ENCODE data around the gene RAD51B.

The RAD51B gene

GRCh38 chr14:68362846-68363245 lies 543.3 kb downstream of the RAD51B start:
- DNase-seq = no peak
- intact Hi-C loops (cut with DNase I) = no loop called here

DNA sequence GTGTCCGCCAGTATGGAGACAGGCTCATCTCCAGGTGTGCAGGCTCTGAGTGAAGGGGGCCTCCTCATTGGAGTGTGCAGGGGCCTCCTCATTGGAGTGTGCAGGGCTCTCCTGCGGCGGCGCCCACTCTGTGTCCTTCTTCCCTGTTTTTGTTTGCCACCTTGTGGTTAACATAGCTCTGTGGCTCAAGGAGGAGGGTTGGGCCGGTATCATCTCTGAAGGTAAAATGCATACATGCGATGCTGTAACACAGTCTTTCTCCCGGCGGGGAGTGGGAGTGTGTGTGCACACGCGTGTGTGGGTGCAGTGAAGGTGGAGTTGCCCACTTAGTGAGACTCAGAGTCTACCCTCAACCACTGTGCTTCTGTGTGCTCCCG lies 543.9 kb downstream of the RAD51B start:
- intact Hi-C loops (cut with DNase I) = no loop called here
- peak in 4 of 42 donors; percentile 6 to 46 (median 22) for DNase-seq

GRCh38 chr14:68363843-68364767 lies 544.5 kb downstream of the RAD51B start:
- intact Hi-C loops (cut with DNase I) = no loop called here
- DNase-seq = peak in 39 of 42 donors; percentile 16 to 81 (median 56)

GRCh38 chr14:68364792-68365192 lies 545.2 kb downstream of the RAD51B start:
- no peak for DNase-seq
- intact Hi-C loops (cut with DNase I) = no loop called here

- intact Hi-C loops (cut with DNase I) = no loop called here
- no peak for DNase-seq
Observed at GRCh38 chr14:68365228-68365627, 545.6 kb downstream of the RAD51B start.

- DNase-seq = no peak
- intact Hi-C loops (cut with DNase I) = no loop called here
Observed at GRCh38 chr14:68366656-68367055, 547.1 kb downstream of the RAD51B start.

- no peak for DNase-seq
- intact Hi-C loops (cut with DNase I) = no loop called here
Observed at GRCh38 chr14:68367536-68367935, 548.0 kb downstream of the RAD51B start.

DNA sequence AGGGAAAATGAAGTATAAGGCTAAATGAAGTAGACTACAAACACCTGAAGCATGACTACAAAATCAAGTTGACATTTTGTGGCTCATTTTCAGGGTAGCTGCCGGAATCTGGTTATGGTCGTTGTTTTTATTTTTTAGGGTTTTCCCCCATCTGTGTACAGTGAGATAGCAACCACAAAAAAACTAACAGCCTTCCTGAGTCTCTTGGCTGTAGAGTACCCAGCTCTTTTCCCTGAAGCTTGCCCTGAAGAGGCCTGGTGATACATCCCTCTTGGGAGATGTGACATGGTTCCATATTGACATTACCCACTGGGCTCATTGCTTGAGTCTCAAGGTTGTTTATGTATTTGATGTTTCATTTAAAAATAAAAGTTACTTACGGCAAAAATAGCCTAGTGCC lies 549.3 kb downstream of the RAD51B start:
- intact Hi-C loops (cut with DNase I) = no loop called here
- no peak for DNase-seq

DNA sequence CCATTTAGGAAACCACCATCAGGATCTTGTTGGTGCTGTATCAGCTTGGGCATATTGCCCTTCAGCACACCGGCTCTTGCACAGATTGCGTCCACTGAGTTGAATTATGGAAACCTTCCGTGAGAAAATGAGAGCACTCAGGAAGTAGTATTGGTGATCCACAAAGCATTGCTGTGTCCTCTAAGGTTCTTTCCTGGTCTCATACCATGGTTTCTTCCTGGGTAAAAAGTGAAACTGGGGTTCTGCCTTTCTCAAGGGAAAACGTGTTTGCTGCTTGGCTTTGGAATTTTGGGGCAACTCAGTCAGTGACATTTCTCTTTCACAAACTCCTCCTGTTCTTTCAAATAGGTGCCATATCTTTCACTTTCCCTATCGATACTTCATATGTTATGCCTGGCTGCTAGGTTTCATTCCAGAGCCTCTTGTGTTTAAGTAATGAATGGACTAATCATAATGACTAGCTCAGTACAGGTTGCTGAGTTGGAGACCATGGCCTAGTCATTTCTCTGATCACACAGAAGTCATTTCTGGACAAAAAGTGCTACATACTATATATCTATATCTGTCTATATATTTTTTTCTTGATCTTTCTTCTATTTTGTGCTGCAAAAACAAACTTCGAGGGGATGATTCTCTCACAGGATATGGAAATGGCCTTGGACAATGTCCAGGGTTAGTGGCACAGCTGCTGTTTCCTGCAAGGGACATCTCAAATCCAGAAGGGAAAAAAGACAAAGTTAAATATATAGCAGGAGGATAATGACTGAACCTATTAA lies 549.9 kb downstream of the RAD51B start:
- intact Hi-C loops (cut with DNase I) = no loop called here
- DNase-seq = no peak

GRCh38 chr14:68370057-68370360 lies 550.4 kb downstream of the RAD51B start:
- DNase-seq = no peak
- intact Hi-C loops (cut with DNase I) = no loop called here

DNA sequence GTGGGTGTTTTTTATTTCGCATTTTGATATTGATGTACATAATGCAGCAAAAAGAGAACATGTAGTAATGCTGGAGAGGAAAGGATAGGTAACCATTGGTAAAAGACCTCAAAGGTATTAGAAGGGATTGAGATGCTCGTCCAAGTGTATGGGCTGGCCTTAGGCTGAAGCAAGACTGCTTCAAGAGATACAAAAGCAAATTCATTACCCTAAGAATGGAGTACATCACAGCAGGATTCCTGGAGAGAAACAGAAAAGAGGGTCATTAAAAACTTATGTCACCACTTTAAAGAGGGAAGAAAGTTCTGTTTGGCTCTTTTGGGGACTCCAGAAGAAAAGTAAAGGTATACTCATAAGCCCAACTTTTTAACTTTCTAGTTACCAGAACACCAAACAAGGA lies 552.8 kb downstream of the RAD51B start:
- DNase-seq = no peak
- intact Hi-C loops (cut with DNase I) = no loop called here

DNA sequence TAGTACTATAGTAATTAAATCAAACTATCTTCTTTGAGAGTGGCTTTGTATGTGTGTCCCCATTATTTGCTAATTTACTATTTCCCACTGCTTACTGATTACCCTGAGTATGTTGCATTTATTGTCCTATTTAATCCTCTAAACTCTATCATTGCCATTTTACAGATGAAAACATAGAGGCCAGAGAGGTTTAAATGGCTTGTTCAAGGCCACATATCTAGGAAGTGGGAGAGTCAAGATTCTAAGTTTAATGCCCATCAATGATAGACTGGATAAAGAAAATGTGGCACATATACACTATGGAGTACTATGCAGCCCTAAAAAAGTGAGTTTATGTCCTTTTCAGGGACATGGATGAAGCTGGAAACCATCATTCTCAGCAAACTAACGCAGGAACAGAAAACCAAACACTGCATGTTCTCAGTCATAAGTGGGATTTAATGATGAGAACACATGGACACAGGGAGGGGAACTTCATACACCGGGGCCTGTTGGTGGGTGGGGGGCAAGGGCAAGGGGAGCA lies 553.6 kb downstream of the RAD51B start:
- intact Hi-C loops (cut with DNase I) = no loop called here
- no peak for DNase-seq

DNA sequence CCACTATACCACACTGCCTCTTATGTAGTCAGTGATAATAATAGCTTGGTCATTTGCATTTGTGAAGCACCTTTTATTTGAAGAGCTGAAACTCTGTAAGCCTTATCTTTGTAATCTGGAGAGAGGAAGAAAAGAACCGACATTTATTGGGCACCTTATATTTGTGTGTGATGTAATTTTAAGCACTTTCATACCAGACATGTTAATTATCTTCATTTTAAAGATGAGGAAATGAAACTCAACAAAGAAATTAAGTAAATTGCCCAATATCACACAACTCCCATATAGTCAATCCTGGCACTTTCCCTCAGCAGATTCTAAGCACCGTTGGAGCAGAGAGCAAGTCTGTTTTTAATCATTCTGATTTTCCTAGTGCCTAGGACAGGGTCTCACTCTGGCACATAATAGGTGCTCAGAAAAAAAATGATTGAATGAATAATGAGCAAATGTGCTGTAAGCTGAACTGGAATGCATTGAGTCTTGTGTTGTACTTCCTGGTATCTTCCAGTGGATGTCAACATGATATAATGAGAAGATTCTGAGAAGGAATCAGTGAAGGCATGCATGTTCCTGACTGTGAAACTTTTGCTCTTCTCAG lies 554.4 kb downstream of the RAD51B start:
- no peak for DNase-seq
- intact Hi-C loops (cut with DNase I) = no loop called here

DNA sequence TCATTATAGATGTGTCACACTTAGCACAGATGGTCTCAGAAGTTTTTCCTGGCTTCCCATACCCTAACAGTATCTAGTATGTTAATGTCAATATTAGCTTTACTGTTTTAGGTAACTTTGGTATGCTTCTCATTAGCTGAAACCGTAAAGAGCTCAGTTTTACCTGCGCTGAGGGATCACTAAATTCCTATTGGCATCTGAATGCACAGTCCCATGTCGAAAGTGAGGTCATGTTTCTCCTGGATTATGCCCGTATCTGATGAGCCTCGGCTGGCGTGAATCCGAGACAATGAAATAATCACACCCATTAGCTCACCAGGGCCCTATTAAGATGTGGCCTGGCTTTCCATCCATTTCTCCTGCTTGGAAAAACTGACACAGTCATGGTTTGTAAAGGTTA lies 555.1 kb downstream of the RAD51B start:
- no peak for DNase-seq

DNA sequence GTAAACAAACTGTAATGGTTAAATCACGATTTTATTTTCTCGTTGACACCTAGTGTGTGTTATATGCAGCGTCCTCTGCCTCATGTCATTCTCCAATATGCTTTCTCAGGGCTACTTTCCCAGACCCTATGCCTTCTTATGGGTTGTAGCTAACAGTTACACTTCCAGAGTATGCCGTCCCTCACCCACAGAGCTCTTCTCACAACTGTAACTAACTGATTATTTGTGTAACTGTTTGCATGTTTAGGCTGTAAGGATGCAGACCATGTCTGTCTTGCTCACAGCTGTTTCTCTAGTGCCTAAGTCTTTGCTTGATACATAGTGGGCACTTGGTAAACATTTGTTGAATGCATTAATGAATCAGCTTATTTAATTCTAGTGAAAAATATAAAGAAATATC lies 555.8 kb downstream of the RAD51B start:
- intact Hi-C loops (cut with DNase I) = no loop called here
- DNase-seq = no peak

More for the DNA sequence above, 555.1 kb downstream of the RAD51B start:
- intact Hi-C loops (cut with DNase I) = no loop called here

- intact Hi-C loops (cut with DNase I) = no loop called here
- DNase-seq = no peak
Observed at GRCh38 chr14:68376067-68376779, 556.6 kb downstream of the RAD51B start.

DNA sequence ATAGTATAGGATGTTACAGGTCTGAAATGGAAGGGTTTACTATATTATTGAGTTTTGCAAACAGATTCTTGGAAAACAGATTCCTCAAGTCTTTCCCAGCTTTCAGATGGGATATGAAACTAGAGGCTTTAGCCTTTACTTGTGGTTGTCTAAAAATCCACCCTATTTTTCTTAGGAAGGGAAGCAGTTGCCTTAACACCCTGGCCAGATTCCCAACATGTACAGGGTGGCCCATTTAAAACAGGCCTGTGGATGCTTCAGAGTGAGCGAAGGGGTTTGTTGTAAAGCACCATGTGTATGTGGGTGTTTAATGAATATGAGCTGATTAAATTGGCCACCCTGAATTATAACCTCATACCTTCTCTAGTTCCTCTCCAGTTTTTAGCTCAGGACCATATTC lies 557.4 kb downstream of the RAD51B start:
- intact Hi-C loops (cut with DNase I) = no loop called here
- DNase-seq = no peak

- peak; percentile 28 to 87 (median 74) for DNase-seq
- intact Hi-C loops (cut with DNase I) = no loop called here
Observed at GRCh38 chr14:68377459-68377858, 557.9 kb downstream of the RAD51B start.
